Erythroblast (primary cell): ENCODE results near the gene EXOC7.

ENCODE experiments used
- GATA1 ChIP-seq: IDR thresholded peaks from 2 replicates; pipeline ENCODE4 v1.6.1; 2011; ENCODE audit warnings: low read depth, mild to moderate bottlenecking, control low read depth, low read length, moderate library complexity
- POLR2A ChIP-seq: IDR thresholded peaks from 2 replicates; pipeline ENCODE4 v1.6.1; 2011; ENCODE audit warnings: mild to moderate bottlenecking, low read length

GRCh38 chr17:76153202-76153601 is 49.6 kb upstream of the EXOC7 start:
- TF ChIP-seq POLR2A = no peak
- TF ChIP-seq GATA1 = no peak
